HG02884 (cell line): ENCODE measurements around the gene GOLGA7B.
A peak's percentile ranks its signal among the peaks of the same experiment; 100 is the strongest.

Experiments
- ATAC-seq: cut with Tn5 transposase; IDR thresholded peaks from one replicate; pipeline ENCODE4 v1.9.1; 2021; ENCODE audit warnings: mild to moderate bottlenecking, moderate library complexity; ENCODE audit not compliant: unreplicated experiment

Gene GOLGA7B

DNA sequence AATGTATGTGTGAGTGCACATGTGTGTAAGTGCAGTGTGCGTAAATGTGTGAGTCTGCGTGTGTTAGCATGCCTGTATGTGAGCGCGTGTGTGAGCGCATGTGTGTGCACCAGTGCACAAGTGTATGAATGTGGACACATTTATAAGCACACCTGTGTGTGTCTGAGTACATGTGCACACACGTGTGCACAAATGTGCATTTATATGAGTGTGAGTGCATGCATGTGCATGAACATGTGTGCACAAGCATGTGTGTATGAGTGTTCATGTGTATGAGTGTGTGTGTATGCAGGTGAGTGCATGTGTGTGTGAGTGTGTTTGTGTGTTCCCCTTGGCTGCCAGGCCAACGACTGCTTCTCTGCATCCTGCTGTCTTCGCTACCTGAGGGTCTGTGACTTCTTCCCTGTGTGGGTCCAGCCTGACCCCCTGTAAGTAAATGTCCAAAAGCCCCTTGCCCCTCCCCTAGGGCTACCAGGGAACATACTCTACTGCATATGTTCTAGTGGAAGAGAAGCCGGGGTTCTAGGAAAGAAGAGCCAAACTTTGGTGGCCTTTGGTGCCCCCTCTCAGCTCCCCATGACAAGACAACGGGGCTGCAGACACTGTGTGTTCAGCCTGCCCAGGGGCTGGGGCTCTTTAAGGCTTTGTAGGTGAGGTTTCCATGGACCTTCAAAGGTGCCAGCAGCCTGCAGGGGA is 17.0 kb downstream of the GOLGA7B start:
- no peak for ATAC-seq

DNA sequence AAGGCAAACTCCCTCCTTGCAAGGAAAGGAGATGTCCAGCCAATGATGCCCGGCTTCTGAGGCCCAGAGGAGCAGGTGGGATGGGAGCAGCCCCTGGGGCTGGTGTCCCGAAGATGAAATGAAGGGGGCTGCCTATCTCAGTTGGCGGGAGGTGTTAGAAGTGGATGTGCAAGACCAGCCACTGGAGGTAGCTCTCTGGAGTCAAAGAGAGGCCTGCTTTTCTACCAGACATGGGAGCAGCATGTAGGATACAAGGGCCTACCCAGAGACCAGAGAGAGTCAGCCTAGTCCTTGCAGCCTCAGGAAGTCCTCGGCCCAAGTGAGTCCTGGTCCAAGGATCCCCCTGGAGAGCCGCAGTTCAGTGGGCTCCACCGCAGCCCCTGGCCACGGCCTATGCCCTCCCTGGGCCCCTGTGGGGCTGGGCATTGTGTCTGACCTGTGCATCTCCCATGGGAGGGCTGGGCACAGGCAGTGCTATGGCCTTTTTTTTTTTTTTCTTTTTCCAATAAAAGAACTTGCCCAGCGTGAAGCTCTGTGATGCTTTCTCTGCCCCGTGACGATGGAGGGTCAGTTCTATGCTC is 17.7 kb downstream of the GOLGA7B start:
- no peak for ATAC-seq

DNA sequence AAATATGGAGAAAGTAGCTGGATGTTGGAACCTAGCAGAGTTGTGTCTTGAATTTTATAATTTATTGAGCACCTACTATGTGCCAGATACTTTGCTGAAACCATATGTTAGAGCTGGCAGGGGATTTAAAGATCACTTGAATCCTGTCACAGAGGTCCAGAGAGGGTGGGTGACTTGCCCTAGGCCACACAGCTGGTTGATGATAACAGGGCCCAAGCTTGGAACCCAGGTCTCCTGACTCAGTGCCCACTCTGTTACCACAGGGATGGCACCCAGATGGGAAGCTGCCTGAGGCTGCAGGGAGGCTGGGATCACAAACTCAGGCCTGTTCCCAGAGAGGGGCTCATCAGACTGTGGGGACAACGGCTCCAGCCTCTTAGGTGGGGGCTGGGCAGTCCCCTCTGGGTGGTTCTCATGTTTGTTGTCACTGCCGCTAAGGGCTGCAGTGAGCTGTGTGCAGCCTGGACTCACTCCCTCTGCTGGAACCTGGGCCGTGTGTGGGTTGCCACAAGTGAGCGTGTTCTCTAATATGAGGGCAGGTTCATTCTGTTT is 18.6 kb downstream of the GOLGA7B start:
- ATAC-seq, result no peak

DNA sequence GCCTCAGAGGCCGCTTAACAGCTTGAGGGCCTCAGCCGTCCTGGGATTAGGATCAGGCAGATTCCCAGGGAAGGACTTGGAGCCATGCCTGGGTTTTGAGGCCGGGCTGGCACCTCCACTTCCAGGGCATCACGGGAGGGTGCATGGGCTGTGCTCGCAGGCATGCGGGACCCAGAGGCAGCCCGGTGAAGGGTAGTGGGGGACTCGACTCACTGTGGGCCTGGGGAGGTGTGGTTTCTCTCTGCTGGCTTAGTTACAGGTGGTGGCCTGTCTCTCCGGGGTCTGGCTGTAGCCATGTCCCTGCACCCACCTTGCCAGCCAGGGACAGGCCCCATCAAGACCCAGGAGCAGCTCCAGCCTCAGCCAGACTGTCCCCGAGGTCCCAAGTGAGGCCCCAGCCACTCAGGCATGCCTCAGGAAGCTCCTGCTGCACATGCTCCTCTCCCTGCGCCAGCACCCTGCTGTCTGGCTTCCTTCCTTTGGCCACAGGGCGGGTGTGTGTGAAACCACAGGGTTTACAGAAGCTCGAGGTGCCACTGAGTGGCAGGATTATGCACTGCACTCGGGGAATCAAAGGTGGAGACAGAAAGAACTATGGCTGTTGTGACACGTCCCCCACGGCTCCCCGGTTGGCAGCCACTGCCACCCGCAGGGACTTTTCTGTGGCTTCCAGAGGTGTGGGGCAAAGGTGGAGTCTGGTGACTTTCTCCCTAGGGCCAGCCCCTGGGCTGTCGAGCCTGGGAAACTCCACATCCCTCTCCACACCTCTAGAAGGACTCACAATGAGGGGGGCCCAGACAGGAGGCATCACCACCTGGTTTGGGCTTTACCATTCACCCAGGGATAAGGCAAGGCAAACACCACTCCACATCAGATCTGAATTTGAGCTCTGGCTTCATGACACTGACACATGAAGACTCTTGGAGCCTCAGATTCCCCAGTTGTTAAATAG is 19.7 kb downstream of the GOLGA7B start:
- ATAC-seq, result peak; percentile 70

DNA sequence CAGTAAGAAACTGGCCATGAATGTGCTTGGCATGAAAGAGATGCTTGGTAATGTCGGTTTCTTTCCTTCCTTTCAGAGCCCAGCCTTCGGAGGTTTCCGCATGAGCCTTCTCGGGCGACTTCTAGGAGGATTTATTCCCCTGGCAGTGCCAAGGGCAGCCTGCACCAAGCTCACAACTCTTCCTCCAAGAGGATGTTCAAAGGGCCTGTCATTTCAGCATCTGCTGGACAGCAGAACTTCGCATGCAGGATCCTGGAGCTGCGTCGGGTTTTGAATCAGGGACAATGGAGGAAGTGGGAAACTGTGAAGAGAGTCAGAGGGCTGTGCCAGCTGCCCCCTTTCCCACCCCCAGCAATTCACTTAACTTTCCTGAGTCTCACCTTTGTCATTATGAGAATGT is 21.3 kb downstream of the GOLGA7B start:
- ATAC-seq, result no peak

DNA sequence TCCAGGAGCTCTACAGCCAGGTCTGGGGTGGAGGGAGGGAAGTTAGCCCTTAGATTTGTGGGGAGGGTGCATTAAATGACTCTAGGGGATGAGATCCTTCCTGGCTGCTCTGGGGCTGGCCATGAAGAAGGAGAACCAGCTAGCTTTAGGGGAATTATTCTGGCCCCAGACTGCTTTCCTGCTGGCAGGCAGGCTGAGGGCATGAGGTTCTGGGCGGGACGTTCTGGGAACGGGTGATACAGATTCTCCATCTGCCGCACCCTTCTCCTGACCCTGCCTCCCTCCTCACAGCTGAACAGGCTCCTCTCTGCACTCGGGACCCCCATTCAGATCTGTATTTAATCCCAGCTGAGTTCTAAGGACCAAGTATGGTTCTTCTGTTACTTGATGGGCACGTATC is 23.9 kb downstream of the GOLGA7B start:
- ATAC-seq, result no peak

DNA sequence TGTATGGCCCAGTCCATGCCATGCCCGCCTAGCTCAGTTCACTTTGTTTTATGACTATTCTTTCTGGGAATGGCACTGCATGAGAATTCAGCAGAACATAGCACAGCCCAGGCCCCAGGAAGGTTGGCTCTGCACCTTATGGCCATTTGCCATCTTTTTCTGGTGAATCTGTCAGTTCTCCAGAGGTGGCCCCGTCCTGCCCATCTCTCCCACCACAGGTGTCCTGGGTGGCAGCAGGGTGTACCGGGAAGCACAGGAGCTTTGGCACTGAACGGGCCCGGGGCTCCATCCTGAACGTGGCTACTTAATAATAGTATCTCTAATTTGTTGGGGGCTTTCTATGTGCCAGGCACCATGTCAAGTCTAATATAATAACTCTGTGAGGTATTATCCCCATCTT is 24.7 kb downstream of the GOLGA7B start:
- no peak for ATAC-seq

DNA sequence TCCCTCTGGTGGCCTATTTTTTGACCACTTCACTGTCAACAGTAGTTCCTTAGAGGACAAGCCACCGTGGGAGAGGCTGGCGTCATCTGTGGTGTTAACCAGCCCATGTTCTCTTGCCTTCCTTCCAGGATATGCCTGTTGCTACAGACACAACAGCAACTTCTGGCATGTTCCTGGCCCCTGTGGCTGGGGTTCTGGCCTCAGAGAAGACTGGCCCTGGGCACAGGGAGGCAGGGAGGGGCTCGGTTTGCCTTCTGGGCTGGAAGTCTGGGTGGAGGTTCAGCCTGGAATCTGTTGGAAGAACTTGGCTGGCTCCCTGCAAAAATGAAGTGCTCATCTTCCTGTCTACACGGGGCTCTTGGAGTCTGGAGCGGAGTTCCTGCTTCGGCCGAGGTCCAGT is 25.7 kb downstream of the GOLGA7B start:
- ATAC-seq, result no peak

DNA sequence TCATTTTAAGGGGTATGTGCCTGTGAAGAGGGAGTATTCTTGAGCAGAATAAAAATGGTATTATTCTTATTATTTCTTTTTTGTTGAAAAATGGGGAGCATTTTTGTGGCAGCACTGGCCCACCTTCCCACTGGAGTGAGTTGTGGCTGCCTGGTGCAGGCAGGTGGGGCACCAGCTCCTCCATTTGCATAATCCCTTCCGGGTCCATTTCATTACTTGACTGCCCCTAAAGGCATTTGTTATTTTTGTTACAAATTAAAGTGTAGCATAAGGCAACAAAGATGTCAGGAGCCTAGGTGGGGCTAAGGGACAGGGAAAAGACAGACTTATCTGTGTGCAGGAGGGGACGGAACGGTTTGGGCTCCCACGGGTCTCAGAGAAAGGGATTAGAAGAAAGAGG is 26.8 kb downstream of the GOLGA7B start:
- no peak for ATAC-seq

DNA sequence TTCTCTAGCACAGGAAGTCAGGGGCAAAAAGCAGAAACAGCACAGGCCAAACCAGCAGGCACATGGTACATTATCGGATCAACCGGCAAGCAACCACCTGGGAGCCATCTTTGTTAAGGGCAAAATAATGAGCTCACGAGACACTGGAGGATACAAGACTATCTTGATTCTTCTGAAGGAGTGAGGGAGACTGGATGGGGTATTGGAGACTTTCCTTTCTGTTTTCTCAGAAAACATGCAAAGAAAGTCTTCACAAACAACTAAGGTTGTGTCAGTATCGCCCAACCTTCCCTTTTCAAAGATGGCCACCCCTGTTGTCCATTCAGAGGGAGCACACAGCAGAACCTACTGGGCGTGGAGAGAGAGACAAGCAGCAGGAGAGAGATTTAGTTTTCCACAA is 29.6 kb downstream of the GOLGA7B start:
- no peak for ATAC-seq

DNA sequence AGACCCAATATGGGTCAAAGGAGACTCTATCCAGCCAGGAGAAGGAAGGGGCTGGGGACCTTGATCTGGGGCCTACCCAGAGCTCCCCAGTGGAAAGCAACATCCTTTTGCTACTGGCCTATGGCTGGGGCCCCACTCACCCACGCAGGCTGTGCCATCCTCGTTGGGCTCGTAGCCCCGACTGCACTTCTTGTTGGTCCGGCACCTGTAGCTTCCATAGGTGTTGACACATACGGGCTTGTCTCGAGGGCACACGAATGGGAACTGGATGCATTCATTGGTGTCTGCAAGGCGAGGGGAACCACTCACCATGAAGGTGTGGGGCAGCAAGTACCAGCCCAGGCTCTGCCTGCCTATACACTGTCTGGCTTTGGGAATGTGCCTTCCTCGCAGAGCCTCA is 30.5 kb downstream of the GOLGA7B start:
- ATAC-seq, result no peak

DNA sequence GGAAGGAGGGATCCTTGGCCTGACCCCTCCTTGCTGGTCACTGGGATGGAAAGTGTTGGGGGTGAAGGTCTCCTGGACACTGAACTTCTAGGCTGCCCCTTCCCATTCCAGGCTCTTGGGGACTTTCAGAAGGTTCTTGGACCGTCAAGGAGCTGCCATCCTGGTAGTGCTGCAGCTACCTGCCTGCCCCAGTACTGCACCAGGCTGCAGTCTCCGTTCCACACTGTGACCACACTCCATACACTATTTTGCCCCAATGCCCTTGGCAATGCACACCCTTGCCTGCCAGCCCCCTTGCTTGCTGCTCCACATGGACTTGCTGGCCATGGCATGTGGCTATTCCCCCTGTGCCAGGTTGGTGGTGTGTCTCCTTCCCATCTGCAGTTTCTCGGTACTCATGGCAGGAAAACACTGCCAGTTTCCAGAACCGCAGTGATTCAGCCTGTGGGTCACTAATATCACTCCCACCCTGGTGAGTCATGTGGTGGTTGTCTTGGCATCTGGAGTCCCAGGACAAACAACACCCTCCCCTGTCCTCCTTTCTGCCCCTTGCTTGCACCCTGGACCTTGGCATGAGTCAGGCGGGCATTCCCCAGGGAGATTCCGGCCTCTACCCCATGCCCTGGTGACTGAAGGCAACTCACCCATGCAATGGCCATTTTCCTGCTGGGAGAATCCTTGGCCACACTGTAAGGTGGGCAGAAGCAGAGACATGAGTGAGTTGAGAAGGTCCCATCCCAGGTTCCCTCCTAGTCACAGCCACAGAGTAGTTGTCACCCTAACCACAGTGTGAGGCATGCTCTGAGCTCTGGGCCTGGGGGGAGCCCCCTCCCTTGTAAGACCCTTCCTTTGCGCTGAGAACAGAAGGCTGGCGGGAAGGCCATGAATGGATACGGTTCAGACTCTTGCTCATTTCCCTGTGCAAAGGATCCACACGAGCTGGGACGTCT is 32.8 kb downstream of the GOLGA7B start:
- ATAC-seq, result no peak

DNA sequence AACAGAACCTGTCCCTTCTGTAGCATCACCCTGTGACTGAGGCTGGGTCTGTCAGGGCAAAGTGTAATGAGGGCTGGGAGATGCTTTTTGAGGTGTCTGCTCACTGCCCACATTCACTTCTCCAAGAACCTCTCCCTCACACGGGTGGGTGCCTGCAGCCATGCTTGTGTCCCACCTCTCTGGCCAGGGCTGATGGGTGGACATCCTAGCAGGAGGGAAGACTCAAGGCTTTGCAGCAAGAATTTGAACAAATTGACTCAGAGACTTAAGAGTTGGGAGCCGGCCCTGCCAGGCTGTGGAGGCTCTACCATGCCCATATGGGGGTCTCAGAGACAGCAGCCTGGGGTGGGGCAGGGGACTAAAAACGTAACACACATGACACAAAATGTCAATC is 33.4 kb downstream of the GOLGA7B start:
- no peak for ATAC-seq

DNA sequence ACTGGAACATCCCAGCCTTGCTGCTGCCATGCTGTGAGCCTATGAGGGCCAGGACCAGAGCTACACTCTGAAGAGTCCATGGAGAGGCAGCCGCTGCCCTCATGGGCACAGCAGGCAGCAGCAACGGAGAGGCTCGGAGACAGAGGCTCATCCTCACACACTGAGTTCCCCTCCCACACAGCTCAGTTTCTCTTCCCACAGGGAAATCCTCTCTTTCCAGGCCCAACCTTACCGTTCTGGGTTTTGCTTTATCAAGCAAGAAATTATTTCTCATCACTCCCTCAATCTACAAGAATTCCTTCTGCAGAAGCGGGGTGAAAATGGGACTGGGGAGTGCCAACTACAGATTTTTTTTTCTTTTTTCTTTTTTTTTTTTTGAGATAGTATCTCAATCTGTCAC is 36.6 kb downstream of the GOLGA7B start:
- no peak for ATAC-seq

DNA sequence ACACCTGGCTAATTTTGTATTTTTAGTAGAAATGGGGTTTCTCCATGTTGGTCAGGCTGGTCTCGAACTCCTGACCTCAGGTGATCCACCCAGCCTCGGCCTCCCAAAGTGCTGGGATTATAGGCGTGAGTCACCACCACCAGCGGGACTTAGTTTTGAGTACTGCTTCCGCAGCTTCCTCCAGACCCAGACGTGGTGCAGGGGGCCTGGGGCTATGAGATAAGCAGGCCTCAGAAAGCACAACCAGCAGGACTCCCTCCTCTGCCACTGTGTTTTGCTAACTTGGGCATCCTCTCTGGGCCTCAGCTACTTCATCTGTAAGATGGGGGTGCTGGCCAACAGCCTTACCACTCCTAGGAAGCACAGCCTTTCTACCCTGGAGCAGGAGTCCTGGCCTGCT is 37.8 kb downstream of the GOLGA7B start:
- no peak for ATAC-seq

DNA sequence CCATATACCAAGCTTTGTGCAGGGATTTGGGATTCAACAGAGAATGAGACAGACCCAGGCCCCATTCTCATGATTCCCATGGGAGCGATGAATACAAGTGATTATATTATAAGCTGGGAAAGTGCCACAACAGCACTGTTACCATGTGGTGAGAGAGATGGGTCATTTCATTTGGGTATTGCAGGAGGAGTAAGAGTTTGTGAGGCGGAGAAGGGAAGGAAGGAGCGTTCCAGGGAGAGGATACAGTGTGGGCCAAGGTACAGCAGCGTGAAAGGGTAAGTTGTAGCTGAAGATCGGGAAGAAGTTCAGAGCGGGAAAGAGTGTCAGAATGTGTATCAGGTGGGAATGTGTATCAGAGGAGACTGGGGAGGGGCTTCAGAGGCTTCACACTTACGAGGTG is 38.5 kb downstream of the GOLGA7B start:
- no peak for ATAC-seq

DNA sequence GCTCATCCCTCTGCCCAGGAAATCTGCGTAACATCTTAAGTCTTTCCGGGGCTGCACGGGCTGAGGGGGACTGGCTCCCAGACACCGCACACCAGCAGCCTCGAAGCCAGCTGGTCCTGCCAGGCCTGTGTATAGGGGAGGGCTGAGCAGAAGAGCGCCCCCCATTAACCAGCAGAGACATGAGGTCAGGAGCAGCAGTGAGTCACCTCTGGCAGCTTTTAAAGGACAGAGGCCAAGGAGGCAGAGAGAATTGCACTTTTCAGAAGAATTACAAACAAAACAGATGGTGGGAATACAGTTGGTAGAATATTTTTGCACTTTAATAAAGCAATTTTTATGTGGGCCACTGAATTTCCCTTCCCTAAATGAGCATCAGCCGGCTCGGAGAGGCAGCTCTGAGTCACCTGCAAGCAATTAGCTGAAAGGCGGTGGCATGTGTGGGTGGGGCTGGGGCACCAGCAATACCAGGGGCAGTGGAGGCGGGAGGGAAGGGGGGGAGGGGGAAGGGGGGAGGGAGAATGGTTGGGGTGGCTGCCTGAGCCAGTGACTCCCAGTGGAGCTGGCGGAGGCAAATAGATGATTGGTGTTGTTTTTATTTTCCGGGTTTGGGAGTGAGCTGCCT is 39.1 kb downstream of the GOLGA7B start:
- ATAC-seq, result no peak

DNA sequence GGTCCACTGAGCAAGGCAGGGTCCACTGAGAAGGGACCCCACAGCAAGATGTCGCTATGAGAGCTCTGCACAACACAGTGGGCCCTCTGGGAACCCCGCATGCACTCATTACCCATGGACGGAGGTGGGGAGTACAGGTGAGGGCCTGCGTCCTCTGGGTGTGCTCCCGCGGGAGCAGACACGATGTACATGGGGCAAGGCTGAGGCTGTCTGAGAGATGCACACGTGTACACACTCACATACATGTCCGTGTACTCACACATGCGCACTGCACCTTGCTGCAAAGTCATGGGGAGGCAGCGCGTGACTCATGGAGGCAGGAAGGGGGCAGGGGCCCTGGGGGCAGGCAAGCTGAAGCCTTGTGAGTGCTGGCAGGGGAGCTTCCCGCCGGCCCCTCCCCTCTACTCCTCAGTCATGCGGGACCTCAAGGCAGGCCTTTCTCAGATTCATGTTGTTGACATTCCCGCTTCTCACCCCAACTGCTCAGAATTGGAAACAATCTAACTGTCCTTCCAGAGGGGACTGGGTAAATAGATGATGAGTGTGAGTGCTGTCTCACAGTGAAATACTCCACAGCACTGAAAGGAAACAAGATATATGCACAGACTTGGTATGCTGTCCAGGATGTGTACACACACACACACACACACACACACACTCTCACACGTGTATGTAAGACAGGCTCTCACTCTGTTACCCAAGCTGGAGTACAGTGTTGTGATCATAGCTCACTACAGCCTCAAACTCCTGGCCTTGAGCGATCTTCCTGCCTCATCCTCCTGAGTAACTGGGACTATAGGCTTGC is 40.0 kb downstream of the GOLGA7B start:
- no peak for ATAC-seq

DNA sequence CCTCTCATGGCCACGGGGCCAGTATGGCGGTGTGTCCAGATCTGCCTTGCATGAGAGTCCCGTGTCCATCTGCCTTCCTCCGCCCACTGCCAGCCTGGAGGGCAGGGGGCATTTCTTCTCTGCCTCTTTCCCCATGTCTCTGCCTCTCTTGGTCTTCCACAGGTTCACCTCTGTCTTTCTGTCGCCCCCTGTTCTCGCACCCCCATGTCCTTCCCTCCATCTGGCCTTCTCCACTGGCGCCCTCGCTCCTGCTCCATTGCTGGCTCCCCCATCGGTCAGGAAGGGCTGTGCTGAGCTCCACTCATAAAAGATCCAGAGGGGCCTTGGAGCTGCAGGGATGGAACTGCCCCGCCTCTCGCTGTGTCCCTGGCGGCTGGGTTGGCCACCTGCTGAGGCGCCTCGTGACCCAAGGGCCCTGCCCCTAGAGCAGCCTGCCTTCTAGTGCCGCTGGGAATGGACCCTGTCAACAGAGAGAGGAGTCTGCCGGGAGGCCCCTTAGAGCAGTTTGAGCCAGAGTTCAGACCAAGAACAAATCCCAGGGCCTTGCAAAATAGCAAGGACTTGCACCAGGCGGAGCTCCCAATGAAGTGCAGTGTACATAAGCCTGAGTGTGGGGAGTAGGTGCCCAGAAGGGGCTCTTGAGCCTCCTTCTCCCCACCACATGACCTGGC is 42.0 kb downstream of the GOLGA7B start:
- ATAC-seq, result no peak
